Memory B cell (primary cell): ENCODE data around the gene TM4SF20.
A peak's percentile ranks its signal among the peaks of the same experiment; 100 is the strongest.

ENCODE experiments used
- ATAC-seq: fragments of 150-1000 bp; cut with Tn5 transposase; 2 replicates; pipeline ENCODE4 v1.10.0; 2021; ENCODE audit warnings: low read depth, mild to moderate bottlenecking, moderate library complexity
- DNase-seq, 2 donors: peaks; one replicate each; pipeline ENCODE4 v3.0.0; 2022; ENCODE audit warnings: low spot score in 2 of 2
- H3K27ac Mint-ChIP-seq: one replicate; pipeline ENCODE4 v1.8.0; 2022; ENCODE audit warnings: mild to moderate bottlenecking, moderate library complexity, mixed read lengths
- H3K27me3 Mint-ChIP-seq: one replicate; pipeline ENCODE4 v1.8.0; 2022; ENCODE audit warnings: mixed read lengths
- H3K36me3 Mint-ChIP-seq: one replicate; pipeline ENCODE4 v1.8.0; 2022; ENCODE audit warnings: mild to moderate bottlenecking, mixed read lengths
- H3K4me1 Mint-ChIP-seq: one replicate; pipeline ENCODE4 v1.8.0; 2022; ENCODE audit warnings: mixed read lengths
- H3K4me3 Mint-ChIP-seq: one replicate; pipeline ENCODE4 v1.8.0; 2022; ENCODE audit warnings: mild to moderate bottlenecking, moderate library complexity, mixed read lengths
- H3K9me3 Mint-ChIP-seq: one replicate; pipeline ENCODE4 v1.8.0; 2022; ENCODE audit warnings: mixed read lengths

TM4SF20 gene, protein sequence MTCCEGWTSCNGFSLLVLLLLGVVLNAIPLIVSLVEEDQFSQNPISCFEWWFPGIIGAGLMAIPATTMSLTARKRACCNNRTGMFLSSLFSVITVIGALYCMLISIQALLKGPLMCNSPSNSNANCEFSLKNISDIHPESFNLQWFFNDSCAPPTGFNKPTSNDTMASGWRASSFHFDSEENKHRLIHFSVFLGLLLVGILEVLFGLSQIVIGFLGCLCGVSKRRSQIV

DNA sequence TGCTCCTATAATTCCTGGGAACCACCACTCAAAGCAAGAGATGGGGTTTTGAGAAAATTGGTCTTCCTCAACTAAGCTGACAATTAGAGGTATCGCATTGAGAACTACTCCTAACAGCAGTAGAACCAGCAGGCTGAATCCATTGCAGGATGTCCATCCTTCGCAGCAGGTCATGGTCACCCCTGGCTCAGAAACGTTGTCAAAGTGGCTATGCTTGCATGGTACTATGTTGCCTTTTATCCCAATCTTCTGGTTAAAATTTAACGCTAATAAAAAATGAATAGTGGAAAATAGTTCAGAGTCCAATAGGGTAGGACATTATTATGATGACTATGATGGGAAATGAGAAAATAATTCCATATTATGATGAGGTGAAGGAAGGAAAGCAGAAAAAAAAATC is at the start of gene TM4SF20:
Gene TM4SF20, minus strand, starts transcription at position 212 of the 400 bp plus-strand sequence. Its CDS starts 38 bp downstream, at position 174.
- DNase-seq, result no peak
- Mint-ChIP-seq H3K9me3 (peaks cover 3% of the 10 kb centered on the region), H3K36me3 (peaks cover 2% of the 10 kb centered on the region), H3K4me1 (peaks cover 2% of the 10 kb centered on the region), H3K27ac (peak within 1 kb of the TSS; percentile 22), H3K4me3 (no peak within 1 kb of the TSS), H3K27me3 (no peaks in the 10 kb centered on the region)
- ATAC-seq, result no peak

DNA sequence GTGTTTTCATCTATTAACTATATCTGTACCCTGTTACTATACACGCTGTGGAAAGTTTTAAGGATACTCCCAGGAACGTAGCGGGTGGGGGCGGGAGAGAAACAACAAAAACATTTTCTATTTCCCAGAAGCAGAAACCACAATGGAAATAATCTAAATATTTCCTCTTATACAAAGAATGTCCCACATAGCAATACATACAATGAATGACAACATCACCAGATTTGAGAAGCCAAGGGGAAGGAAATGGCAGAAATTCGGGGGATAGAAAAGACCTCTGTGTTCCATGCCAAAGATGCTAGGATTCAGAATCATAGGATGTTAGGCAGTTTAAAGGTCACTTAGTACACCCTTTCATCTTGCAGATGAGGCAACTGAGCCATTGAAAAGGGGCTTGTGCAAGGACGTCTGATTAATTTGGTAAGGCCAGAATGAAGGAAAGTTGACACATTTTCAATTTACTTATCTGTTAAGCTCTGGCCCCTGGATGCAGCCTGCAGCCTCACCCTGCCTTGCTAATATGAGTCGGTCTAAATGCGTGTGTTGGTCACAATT is 49.7 kb upstream of the TM4SF20 start:
- H3K36me3 Mint-ChIP-seq, result peaks cover 11% of the 10 kb centered on the region
- no peak overlapping the region for H3K27ac Mint-ChIP-seq
- DNase-seq (no peak), ATAC-seq (no peak)
- H3K9me3 Mint-ChIP-seq, result peaks cover 10% of the 10 kb centered on the region
- no peak overlapping the region for H3K4me3 Mint-ChIP-seq
- no peaks in the 10 kb centered on the region for H3K4me1 Mint-ChIP-seq
- H3K27me3 Mint-ChIP-seq, result no peaks in the 10 kb centered on the region

DNA sequence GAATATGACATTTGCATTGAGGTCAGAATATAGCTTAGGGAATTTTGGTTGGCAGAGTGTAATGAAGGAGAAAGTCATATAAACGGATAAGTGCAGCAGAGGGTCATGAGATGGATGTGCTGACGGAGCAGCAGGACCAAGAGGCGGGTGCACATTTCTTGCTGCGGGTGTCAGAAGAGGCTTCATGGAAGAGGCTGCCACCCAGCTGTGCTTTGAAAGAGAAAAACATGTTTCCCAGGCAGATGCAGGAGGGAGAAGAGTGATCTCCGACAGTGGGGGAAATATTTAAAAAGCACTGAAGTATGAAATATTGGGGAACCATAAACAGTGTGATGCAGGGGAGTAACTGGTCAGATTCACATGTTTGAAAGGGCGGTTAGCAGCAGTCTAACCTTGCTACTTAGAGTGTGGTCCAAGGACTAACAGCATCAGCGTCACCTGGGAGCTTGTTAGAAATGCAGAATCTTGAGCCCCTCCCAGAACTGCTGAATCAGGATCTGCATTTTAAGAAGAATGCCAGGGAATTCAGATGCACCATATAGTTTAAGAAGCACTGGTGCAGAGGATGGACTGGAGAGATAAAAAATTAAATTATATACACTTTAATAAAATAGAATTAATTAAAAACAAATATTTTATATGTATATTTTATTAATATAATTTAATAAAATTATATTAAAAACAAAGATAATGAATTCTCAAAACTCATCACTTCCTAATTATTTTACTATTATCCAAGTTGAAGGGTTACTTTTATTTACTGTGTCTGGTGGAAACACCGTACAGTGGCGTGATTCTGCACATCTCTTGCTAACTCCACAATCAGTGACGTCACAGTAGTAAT is 44.8 kb upstream of the TM4SF20 start:
- Mint-ChIP-seq H3K9me3 (peaks cover 2% of the 10 kb centered on the region), H3K4me1 (no peaks in the 10 kb centered on the region), H3K36me3 (peaks cover 3% of the 10 kb centered on the region), H3K27ac (no peak overlapping the region), H3K27me3 (no peaks in the 10 kb centered on the region), H3K4me3 (no peak overlapping the region)
- DNase-seq (no peak), ATAC-seq (no peak)

DNA sequence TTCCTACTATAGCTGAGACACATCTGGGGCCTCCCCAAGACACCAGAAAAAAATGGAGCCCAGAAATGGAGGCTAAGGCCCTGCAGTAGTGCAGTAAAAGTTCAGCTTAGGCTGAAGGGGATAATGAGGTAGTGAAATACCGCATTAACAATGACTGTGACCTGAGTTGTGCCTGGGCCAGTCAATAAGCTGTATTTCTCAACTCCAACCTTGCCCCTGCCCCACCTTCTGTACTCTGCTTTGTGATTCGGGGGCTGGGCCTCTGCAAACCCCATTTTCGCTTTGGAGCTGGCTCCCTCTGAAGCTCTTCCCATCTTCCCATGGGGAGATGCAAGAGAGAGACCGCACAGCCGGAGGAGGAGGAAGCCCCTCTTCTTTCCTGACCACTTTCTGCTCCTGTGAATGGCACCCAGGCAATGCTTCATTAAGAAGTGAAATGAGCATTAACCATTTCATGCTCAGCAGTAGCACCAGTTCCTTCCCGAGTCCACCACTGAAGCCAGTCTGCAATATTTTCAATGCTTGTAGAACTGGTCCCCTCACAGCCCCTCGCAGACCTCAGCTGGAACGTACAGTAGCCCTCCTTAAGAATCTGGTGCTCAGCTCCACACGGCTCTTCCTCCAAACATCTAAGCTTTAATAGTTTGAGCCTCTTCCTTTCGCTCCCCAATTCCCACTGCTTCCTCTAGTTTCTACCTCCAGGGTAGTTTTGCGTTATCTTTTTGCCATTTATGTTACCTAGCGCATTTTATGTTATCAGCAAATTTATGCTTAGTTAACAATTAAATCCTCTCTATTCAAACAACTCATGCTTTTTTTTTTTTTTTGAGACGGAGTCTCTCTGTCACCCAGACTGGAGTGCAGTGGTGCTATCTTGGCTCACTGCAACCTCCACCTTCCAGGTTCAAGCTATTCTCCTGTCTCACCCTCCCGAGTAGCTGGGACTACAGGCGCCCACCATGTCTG is 41.3 kb upstream of the TM4SF20 start:
- no peaks in the 10 kb centered on the region for H3K9me3 Mint-ChIP-seq
- no peak for ATAC-seq
- H3K27me3 Mint-ChIP-seq, result no peaks in the 10 kb centered on the region
- DNase-seq, result no peak
- no peak overlapping the region for H3K27ac Mint-ChIP-seq
- no peak overlapping the region for H3K4me3 Mint-ChIP-seq
- H3K36me3 Mint-ChIP-seq, result no peaks in the 10 kb centered on the region
- H3K4me1 Mint-ChIP-seq, result peaks cover 3% of the 10 kb centered on the region

DNA sequence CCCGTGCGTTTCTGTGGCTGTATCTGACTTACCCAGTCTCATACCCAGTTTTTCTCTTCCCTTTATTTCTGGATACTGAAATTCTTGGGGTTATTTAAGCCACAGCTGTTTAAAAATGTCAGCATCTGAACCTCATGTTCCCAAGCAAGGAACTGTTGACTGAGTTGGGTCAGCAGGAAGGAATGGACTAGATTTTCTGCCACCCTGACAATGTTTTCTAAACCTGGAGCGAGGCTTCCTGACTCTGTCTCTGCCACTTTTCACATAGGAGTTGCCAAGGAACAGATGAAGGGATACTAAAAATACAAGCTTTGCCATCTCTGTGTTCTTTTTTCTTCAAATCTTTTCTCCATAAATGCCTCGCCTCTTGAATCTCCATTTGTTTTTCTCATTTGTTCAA is 37.6 kb upstream of the TM4SF20 start:
- Mint-ChIP-seq H3K27ac (no peak overlapping the region), H3K4me1 (peaks cover 11% of the 10 kb centered on the region), H3K36me3 (no peaks in the 10 kb centered on the region), H3K9me3 (no peaks in the 10 kb centered on the region), H3K27me3 (no peaks in the 10 kb centered on the region), H3K4me3 (no peak overlapping the region)
- DNase-seq (no peak), ATAC-seq (no peak)

DNA sequence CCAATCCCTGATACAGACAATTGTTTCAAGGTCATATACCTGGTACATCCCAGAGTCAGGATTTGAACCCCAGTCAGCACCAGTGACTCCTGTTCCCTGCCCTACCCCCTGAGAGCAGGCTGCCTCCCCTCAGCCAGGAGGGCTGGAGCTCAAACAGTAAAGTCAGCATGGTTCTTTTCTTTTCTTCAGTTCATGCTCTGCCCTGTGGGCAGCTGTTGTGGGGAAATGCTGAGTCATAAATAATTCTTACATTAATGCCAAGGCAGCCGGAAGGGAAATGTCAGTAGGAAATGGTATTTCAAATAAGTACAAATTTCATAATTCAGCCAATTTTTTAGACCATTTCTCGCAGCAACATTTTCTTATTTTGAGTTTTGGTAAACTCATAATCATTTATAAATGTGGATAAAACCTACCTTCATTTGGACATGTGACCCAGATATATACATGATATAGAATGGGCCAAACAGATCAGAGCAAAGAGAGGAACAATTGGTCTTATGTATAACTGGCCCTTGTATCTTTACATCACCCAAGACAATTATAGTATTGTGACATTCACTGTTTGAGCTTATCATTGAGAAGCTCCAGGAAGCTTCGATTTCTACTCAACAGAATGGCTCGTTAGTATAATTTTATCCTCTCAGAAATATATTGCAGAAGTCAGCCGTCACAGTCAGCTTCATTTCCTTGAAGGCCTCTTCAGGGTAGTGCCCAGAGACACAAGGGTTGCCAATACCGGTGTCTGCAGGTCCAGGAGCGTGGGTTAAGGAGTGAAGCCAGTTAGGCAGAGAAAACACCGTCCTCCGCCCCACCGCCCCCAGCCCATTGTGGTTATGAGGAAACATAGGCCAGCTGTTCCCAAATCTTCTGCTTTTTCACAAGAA is 36.7 kb upstream of the TM4SF20 start:
- Mint-ChIP-seq H3K4me1 (peaks cover 17% of the 10 kb centered on the region), H3K27ac (no peak overlapping the region), H3K36me3 (no peaks in the 10 kb centered on the region), H3K27me3 (no peaks in the 10 kb centered on the region), H3K9me3 (no peaks in the 10 kb centered on the region), H3K4me3 (no peak overlapping the region)
- ATAC-seq (peak; percentile 35), DNase-seq (no peak)

DNA sequence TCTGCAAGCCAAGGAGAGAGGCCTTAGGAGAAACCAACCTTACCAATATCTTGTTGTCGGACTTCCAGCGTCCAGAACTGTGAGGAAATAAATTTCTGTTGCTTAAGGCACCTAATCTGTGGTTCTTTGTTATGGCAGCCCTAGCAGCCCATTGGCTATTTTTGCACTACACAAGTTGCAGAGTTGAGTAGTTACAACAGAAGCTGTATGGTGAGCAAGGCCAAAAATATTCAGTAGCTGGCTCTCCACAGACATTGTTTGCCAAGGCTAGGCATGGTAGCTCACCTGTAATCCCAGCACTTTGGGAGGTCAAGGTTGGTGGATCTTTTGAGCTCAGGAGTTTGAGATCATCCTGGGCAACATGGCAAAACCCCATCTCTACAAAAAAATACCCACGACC is 35.7 kb upstream of the TM4SF20 start:
- ATAC-seq (no peak), DNase-seq (no peak)
- H3K4me1 Mint-ChIP-seq, result peaks cover 17% of the 10 kb centered on the region
- H3K4me3 Mint-ChIP-seq, result no peak overlapping the region
- no peaks in the 10 kb centered on the region for H3K27me3 Mint-ChIP-seq
- H3K9me3 Mint-ChIP-seq, result no peaks in the 10 kb centered on the region
- no peak overlapping the region for H3K27ac Mint-ChIP-seq
- H3K36me3 Mint-ChIP-seq, result no peaks in the 10 kb centered on the region

DNA sequence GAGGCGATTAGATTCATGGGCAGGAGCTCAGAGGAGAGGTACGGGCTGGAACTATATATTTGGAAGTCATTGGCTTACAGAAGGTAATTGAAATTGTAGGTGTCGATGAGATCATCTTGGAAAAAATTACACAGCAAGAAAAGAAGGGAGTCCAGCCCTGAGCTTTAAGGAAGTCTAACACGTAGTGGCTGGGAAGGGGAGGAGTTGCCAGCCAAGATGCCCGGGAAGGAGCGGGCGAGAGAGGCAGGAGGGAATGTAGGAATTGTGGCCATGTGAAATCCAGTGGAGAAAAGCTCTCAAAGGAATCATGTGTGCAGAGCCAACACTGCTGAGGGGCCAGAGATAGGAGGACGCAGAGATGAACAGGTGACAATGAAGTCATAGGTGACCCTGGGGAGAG is 34.3 kb upstream of the TM4SF20 start:
- Mint-ChIP-seq H3K36me3 (no peaks in the 10 kb centered on the region), H3K27me3 (no peaks in the 10 kb centered on the region), H3K9me3 (no peaks in the 10 kb centered on the region), H3K4me3 (no peak overlapping the region), H3K27ac (no peak overlapping the region), H3K4me1 (peaks cover 17% of the 10 kb centered on the region)
- ATAC-seq (no peak), DNase-seq (no peak)

DNA sequence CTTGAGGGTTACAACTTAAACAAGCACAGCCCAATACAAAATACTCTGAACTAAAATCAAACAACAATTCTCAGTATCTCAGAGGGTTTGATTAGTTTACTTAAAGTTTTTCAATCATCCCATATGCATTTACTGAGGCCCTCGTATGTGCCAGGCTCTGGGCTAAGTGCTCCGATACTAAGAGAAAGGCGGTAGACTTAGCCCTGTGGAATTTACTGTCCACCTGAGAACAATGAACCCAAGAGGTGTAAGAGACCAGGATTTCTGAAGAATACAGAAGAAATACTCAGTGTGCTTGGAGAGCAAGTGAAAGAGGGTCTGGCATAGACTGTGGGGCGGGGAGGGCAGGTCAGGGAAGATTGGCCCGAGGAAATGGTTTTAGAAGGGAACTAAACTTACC is 33.8 kb upstream of the TM4SF20 start:
- H3K4me1 Mint-ChIP-seq, result peaks cover 17% of the 10 kb centered on the region
- DNase-seq (no peak), ATAC-seq (no peak)
- H3K27ac Mint-ChIP-seq, result no peak overlapping the region
- no peak overlapping the region for H3K4me3 Mint-ChIP-seq
- no peaks in the 10 kb centered on the region for H3K27me3 Mint-ChIP-seq
- no peaks in the 10 kb centered on the region for H3K36me3 Mint-ChIP-seq
- H3K9me3 Mint-ChIP-seq, result no peaks in the 10 kb centered on the region

DNA sequence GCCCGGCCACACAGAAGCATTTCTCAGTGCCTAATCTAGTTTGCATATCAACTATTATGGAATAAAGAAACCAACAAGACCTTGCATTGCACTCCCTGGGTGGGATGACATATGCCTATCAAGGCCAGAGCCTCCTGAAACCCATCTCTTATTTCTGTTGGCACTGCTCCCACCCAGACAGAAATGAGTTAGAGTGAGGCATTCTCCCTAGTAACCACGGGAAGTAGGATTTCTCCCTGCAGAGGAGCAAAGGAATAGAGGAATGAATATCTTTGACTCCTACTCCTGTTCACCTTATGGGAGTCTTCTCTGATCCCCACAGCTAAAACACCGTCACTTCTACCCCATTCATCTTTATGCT is 32.9 kb upstream of the TM4SF20 start:
- Mint-ChIP-seq H3K4me1 (peaks cover 17% of the 10 kb centered on the region), H3K27me3 (no peaks in the 10 kb centered on the region), H3K9me3 (no peaks in the 10 kb centered on the region), H3K27ac (peak overlapping the region; percentile 78), H3K4me3 (no peak overlapping the region), H3K36me3 (no peaks in the 10 kb centered on the region)
- no peak for DNase-seq
- no peak for ATAC-seq

DNA sequence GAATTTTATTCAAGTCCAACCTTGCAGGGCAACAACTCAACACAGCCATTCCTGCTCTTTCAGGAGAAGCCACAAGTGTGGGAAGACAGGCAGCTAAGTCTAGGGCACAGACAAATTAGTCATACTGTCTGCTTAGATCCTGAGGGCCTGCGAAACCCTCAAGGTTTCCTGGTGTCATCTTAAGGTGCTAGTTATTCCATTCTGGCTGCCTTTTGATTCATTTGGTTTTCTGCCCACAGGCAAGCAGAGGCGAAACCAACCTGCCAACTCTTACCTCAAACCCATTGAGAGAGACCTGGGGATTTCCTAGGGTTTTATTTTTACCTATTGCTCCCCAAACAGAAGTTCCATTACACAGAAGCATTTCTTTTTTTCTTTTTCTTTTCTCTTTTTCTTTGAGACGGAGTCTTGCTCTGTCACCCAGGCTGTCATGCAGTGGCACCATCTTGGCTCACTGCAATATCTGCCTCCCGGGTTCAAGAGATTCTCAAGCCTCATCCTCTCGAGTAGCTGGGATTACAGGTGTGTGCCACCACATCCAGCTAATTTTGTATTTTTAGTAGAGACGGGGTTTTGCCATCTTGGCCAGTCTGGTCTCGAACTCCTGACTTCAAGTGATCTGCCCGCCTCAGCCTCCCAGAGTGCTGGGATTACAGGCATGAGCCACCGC is 32.3 kb upstream of the TM4SF20 start:
- Mint-ChIP-seq H3K4me3 (peak overlapping the region; percentile 56), H3K27me3 (no peaks in the 10 kb centered on the region), H3K27ac (peak overlapping the region; percentile 74), H3K4me1 (peaks cover 19% of the 10 kb centered on the region), H3K36me3 (no peaks in the 10 kb centered on the region), H3K9me3 (no peaks in the 10 kb centered on the region)
- ATAC-seq (peak; percentile 85), DNase-seq (peak in 1 of 2 donors; percentile 20)

DNA sequence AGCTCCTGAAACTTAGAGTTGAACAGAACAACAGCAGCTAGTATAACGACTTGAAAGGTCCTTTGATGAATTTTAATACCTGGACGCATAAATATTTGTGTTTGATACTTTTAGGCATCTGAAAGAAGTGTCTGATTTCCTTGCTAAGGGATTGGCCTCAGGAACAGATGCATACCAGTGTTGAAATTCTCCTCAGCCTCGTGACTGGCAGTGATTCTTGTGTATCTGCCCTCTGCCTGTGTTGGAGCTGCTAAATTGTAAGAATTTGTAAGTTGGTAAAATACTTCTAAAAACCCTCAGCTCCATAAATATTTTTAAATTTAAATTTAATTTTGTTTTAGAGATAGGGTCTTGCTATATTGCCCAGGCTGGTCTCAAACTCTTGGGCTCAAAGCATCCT is 31.1 kb upstream of the TM4SF20 start:
- Mint-ChIP-seq H3K36me3 (no peaks in the 10 kb centered on the region), H3K4me3 (no peak overlapping the region), H3K9me3 (no peaks in the 10 kb centered on the region), H3K27ac (no peak overlapping the region), H3K4me1 (peaks cover 24% of the 10 kb centered on the region), H3K27me3 (no peaks in the 10 kb centered on the region)
- no peak for DNase-seq
- ATAC-seq, result no peak
